Measurements from ENCODE around the gene RP2.

The RP2 gene

DNA sequence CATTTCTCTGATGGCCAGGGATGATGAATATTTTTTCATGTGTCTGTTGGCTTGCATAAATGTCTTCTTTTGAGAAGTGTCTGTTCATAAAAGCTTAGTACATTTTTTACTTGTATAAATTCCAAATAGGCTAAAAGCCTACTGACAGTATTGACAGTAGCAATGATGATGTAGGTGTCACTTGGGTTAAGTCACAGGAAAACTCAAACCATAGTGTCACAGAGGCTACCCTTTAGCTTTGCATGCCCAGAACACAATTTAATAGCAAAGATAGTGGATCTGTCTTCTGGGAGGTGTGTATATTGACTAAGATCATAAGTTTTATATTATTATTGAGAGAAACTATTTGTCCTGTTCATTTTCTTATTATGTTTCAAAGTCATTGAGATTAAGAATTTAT is 8.1 kb downstream of the RP2 start:
- H3K4me1 ChIP-seq (ENCODE audit: control insufficient read depth, insufficient read depth, low read length, poor library complexity, severe bottlenecking): peaks cover 4% of the 10 kb centered on the region
- no peaks in the 10 kb centered on the region for H3K9me3 ChIP-seq (ENCODE audit: control insufficient read depth, low read length)
- H3K36me3 ChIP-seq (ENCODE audit: control insufficient read depth, insufficient read depth, low read length): peaks cover 6% of the 10 kb centered on the region
- no peak overlapping the region for H3K27ac ChIP-seq (ENCODE audit: low read depth, low read length, severe bottlenecking)
- no peak overlapping the region for H3K4me3 ChIP-seq (ENCODE audit: extremely low read depth, insufficient read depth, low read length, poor library complexity, severe bottlenecking)

- peaks cover 6% of the 10 kb centered on the region for H3K36me3 ChIP-seq (ENCODE audit: control insufficient read depth, insufficient read depth, low read length)
These were observed 13.1 kb downstream of the RP2 start for GRCh38 chrX:46849933-46850332.

GRCh38 chrX:46850771-46851170 is 13.9 kb downstream of the RP2 start:
- no peaks in the 10 kb centered on the region for H3K9me3 ChIP-seq (ENCODE audit: control insufficient read depth, low read length)
- whole genome bisulfite sequencing, 2 experiments (ENCODE audit: insufficient coverage in 2 of 2): no CpG with 5 or more reads among the region's 1 CpG
- H3K4me1 ChIP-seq (ENCODE audit: control insufficient read depth, insufficient read depth, low read length, poor library complexity, severe bottlenecking): no peaks in the 10 kb centered on the region
- peaks cover 6% of the 10 kb centered on the region for H3K36me3 ChIP-seq (ENCODE audit: control insufficient read depth, insufficient read depth, low read length)
- no peak overlapping the region for H3K27ac ChIP-seq (ENCODE audit: low read depth, low read length, severe bottlenecking)
- H3K4me3 ChIP-seq (ENCODE audit: extremely low read depth, insufficient read depth, low read length, poor library complexity, severe bottlenecking): no peak overlapping the region

More at GRCh38 chrX:46849933-46850332, 13.1 kb downstream of the RP2 start:
- Histone ChIP-seq H3K27ac (ENCODE audit: low read depth, low read length, severe bottlenecking) (no peak overlapping the region), H3K4me3 (ENCODE audit: extremely low read depth, insufficient read depth, low read length, poor library complexity, severe bottlenecking) (no peak overlapping the region), H3K9me3 (ENCODE audit: control insufficient read depth, low read length) (no peaks in the 10 kb centered on the region), H3K4me1 (ENCODE audit: control insufficient read depth, insufficient read depth, low read length, poor library complexity, severe bottlenecking) (no peaks in the 10 kb centered on the region)

DNA sequence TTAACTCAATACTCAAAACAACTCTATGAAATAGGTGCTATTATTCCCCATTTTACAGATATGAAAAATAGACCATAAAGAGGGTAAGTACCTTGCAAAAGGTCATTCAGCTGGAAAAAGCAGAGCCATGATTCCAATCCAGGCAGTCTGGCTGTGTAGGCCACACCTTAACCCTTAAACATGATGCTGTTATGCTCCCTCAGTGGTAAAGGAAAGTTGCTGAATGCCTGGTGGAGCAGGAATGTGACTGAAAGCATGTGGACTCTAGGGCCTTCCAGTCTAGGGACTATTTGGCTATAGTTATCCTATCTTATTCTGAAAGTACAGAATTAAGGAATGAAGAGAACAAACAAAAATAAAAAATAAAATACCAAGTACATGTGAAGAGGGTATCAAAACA is 19.6 kb downstream of the RP2 start:
- no peaks in the 10 kb centered on the region for H3K4me1 ChIP-seq (ENCODE audit: control insufficient read depth, insufficient read depth, low read length, poor library complexity, severe bottlenecking)

DNA sequence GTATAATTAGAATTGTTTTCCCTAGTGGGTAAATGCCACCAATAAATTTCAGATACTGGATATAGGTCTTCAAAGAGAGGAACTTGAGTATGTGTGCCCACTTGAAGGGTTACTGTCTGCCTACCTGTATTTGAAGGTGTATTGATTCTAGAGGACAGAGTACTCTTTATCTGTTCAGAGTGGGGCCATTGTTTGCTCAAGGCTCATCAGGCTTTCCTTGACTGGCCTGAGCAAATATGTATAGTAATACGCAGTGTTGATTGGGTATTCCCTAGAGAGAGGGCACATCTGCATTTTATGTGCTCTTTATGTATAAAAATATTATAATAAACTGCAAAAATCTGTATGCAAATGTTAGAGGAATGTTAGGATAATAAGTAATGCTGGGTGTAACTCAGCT is 23.7 kb downstream of the RP2 start:
- WGBS, 2 experiments (ENCODE audit: insufficient coverage in 2 of 2): no CpG with 5 or more reads among the region's 1 CpG
- H3K4me1 ChIP-seq (ENCODE audit: control insufficient read depth, insufficient read depth, low read length, poor library complexity, severe bottlenecking): no peaks in the 10 kb centered on the region
- no peak overlapping the region for H3K27ac ChIP-seq (ENCODE audit: low read depth, low read length, severe bottlenecking)
- peaks cover 39% of the 10 kb centered on the region for H3K36me3 ChIP-seq (ENCODE audit: control insufficient read depth, insufficient read depth, low read length)
- no peaks in the 10 kb centered on the region for H3K9me3 ChIP-seq (ENCODE audit: control insufficient read depth, low read length)
- H3K4me3 ChIP-seq (ENCODE audit: extremely low read depth, insufficient read depth, low read length, poor library complexity, severe bottlenecking): no peak overlapping the region

More for the DNA sequence above, 19.6 kb downstream of the RP2 start:
- Histone ChIP-seq H3K4me3 (ENCODE audit: extremely low read depth, insufficient read depth, low read length, poor library complexity, severe bottlenecking) (no peak overlapping the region), H3K36me3 (ENCODE audit: control insufficient read depth, insufficient read depth, low read length) (peaks cover 23% of the 10 kb centered on the region), H3K9me3 (ENCODE audit: control insufficient read depth, low read length) (no peaks in the 10 kb centered on the region), H3K27ac (ENCODE audit: low read depth, low read length, severe bottlenecking) (no peak overlapping the region)

DNA sequence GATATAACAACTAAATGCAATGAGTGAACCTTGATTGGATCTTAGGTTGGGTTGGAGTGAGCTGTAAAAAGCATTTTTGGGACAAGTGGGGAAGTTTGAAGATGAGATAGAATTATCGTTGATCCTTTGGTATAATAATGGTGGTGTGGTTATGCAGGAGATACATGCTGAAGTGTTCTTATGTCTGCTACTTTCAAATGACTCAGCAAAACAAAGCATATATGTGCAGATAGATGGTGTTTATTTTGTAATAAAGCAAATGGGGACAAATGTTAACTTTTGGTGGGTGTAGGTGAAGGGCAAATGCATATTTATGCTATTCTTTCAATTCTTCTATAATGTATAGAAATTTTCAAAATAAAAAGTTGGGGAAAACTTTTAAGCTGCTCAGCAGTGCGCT is 26.2 kb downstream of the RP2 start:
- no peak overlapping the region for H3K27ac ChIP-seq (ENCODE audit: low read depth, low read length, severe bottlenecking)
- no peaks in the 10 kb centered on the region for H3K4me1 ChIP-seq (ENCODE audit: control insufficient read depth, insufficient read depth, low read length, poor library complexity, severe bottlenecking)
- WGBS, 2 experiments (ENCODE audit: insufficient coverage in 2 of 2): 100% methylated on average over 1 of the region's 2 CpGs
- peaks cover 54% of the 10 kb centered on the region for H3K36me3 ChIP-seq (ENCODE audit: control insufficient read depth, insufficient read depth, low read length)
- no peaks in the 10 kb centered on the region for H3K9me3 ChIP-seq (ENCODE audit: control insufficient read depth, low read length)
- H3K4me3 ChIP-seq (ENCODE audit: extremely low read depth, insufficient read depth, low read length, poor library complexity, severe bottlenecking): no peak overlapping the region

DNA sequence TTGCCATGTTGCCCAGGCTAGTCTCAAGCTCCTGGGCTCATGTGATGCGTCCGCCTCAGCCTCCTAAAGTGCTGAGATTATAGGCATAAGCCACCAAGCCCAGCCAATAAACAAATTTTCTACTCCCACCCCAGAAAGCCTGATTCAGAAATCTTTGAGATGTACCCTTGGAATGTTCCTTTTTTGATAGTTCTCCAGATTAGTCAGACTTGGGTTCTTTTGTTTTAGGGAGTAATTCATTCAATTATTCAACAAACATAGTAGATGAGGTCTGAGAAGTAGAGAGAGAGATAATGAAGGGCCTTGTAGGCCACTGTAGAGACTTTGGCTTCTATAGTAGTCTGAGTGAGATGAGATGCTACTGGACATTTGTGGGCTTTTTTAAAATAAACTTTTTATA is 27.8 kb downstream of the RP2 start:
- no CpG with 5 or more reads among the region's 2 CpGs for WGBS, 2 experiments (ENCODE audit: insufficient coverage in 2 of 2)
- no peaks in the 10 kb centered on the region for H3K4me1 ChIP-seq (ENCODE audit: control insufficient read depth, insufficient read depth, low read length, poor library complexity, severe bottlenecking)

DNA sequence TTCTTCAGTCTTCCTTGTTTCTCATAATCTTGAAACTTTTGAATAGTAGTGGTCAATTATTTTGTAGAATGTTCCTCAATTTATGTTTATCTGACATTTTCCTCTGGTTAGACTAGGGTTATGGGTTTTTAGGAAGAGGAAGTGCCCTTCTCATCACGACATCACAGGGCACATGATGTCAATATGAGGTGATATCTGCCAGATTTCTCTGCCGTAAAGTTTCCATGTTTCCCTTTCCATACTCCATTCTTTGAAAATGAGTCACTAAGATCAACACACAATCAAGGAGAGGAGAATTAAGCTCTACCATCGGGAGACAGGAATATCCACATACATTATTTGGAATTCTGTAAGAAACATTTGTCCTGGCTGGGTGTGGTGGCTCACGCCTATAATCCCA is 28.4 kb downstream of the RP2 start:
- Histone ChIP-seq H3K4me3 (ENCODE audit: extremely low read depth, insufficient read depth, low read length, poor library complexity, severe bottlenecking) (no peak overlapping the region), H3K36me3 (ENCODE audit: control insufficient read depth, insufficient read depth, low read length) (peaks cover 52% of the 10 kb centered on the region), H3K27ac (ENCODE audit: low read depth, low read length, severe bottlenecking) (peak overlapping the region; percentile 16), H3K9me3 (ENCODE audit: control insufficient read depth, low read length) (no peaks in the 10 kb centered on the region), H3K4me1 (ENCODE audit: control insufficient read depth, insufficient read depth, low read length, poor library complexity, severe bottlenecking) (no peaks in the 10 kb centered on the region)
- no CpG with 5 or more reads among the region's 4 CpGs for WGBS, 2 experiments (ENCODE audit: insufficient coverage in 2 of 2)

More for the DNA sequence above, 27.8 kb downstream of the RP2 start:
- Histone ChIP-seq H3K4me3 (ENCODE audit: extremely low read depth, insufficient read depth, low read length, poor library complexity, severe bottlenecking) (no peak overlapping the region), H3K36me3 (ENCODE audit: control insufficient read depth, insufficient read depth, low read length) (peaks cover 55% of the 10 kb centered on the region), H3K27ac (ENCODE audit: low read depth, low read length, severe bottlenecking) (no peak overlapping the region), H3K9me3 (ENCODE audit: control insufficient read depth, low read length) (no peaks in the 10 kb centered on the region)

- Histone ChIP-seq H3K9me3 (ENCODE audit: control insufficient read depth, low read length) (no peaks in the 10 kb centered on the region), H3K4me3 (ENCODE audit: extremely low read depth, insufficient read depth, low read length, poor library complexity, severe bottlenecking) (no peak overlapping the region), H3K36me3 (ENCODE audit: control insufficient read depth, insufficient read depth, low read length) (peaks cover 44% of the 10 kb centered on the region), H3K4me1 (ENCODE audit: control insufficient read depth, insufficient read depth, low read length, poor library complexity, severe bottlenecking) (no peaks in the 10 kb centered on the region), H3K27ac (ENCODE audit: low read depth, low read length, severe bottlenecking) (no peak overlapping the region)
These were observed 29.9 kb downstream of the RP2 start for GRCh38 chrX:46866726-46867125.

GRCh38 chrX:46873746-46874145 is 36.9 kb downstream of the RP2 start:
- Histone ChIP-seq H3K4me3 (ENCODE audit: extremely low read depth, insufficient read depth, low read length, poor library complexity, severe bottlenecking) (no peak overlapping the region), H3K36me3 (ENCODE audit: control insufficient read depth, insufficient read depth, low read length) (peaks cover 11% of the 10 kb centered on the region), H3K27ac (ENCODE audit: low read depth, low read length, severe bottlenecking) (no peak overlapping the region), H3K4me1 (ENCODE audit: control insufficient read depth, insufficient read depth, low read length, poor library complexity, severe bottlenecking) (peaks cover 17% of the 10 kb centered on the region), H3K9me3 (ENCODE audit: control insufficient read depth, low read length) (no peaks in the 10 kb centered on the region)
- WGBS, 2 experiments (ENCODE audit: insufficient coverage in 2 of 2): no CpG with 5 or more reads among the region's 2 CpGs

- no peak overlapping the region for H3K4me3 ChIP-seq (ENCODE audit: extremely low read depth, insufficient read depth, low read length, poor library complexity, severe bottlenecking)
- H3K4me1 ChIP-seq (ENCODE audit: control insufficient read depth, insufficient read depth, low read length, poor library complexity, severe bottlenecking): peaks cover 17% of the 10 kb centered on the region
- H3K36me3 ChIP-seq (ENCODE audit: control insufficient read depth, insufficient read depth, low read length): peaks cover 6% of the 10 kb centered on the region
- no peaks in the 10 kb centered on the region for H3K9me3 ChIP-seq (ENCODE audit: control insufficient read depth, low read length)
- H3K27ac ChIP-seq (ENCODE audit: low read depth, low read length, severe bottlenecking): no peak overlapping the region
These were observed 40.1 kb downstream of the RP2 start for GRCh38 chrX:46876901-46877300.

GRCh38 chrX:46882266-46882665 is 45.4 kb downstream of the RP2 start:
- H3K9me3 ChIP-seq (ENCODE audit: control insufficient read depth, low read length): no peaks in the 10 kb centered on the region
- H3K4me3 ChIP-seq (ENCODE audit: extremely low read depth, insufficient read depth, low read length, poor library complexity, severe bottlenecking): no peak overlapping the region
- H3K27ac ChIP-seq (ENCODE audit: low read depth, low read length, severe bottlenecking): no peak overlapping the region
- H3K4me1 ChIP-seq (ENCODE audit: control insufficient read depth, insufficient read depth, low read length, poor library complexity, severe bottlenecking): no peaks in the 10 kb centered on the region
- H3K36me3 ChIP-seq (ENCODE audit: control insufficient read depth, insufficient read depth, low read length): peaks cover 6% of the 10 kb centered on the region
- no CpG with 5 or more reads among the region's 1 CpG for WGBS, 2 experiments (ENCODE audit: insufficient coverage in 2 of 2)

All from mesodermal cell (in vitro differentiated cells).